ENCODE data around the gene AAK1.

- TF ChIP-seq CTCF (IDR thresholded peaks at IDR 0.05; ENCODE audit: insufficient read depth, low read depth, low read length) (no peak), EZH2 (IDR thresholded peaks at IDR 0.05; ENCODE audit: insufficient read depth, low read length) (no peak)
Measured at GRCh38 chr2:69416147-69416546, 227.4 kb downstream of the AAK1 start.

Measured in astrocyte (in vitro differentiated cells and primary cell).